Endothelial cell of umbilical vein (primary cell): ENCODE data around the gene BCAR1.

Experiments
- CTCF ChIP-seq, 2 donors: IDR thresholded peaks; 1 replicate in 1 of 2; 2 replicates in 1 of 2; pipeline ENCODE4 v1.5.1; 2011; ENCODE audit warnings: low read length in 2 of 2, mild to moderate bottlenecking in 2 of 2, moderate library complexity in 2 of 2, control low read depth in 1 of 2, inconsistent platforms in 1 of 2, low read depth in 1 of 2; ENCODE audit not compliant: insufficient read depth in 1 of 2; ENCODE audit errors: extremely low read depth in 1 of 2
- EZH2 ChIP-seq: IDR thresholded peaks from 2 replicates; pipeline ENCODE4 v1.6.1; 2012; ENCODE audit warnings: borderline replicate concordance, low read depth, mild to moderate bottlenecking, moderate library complexity, low read length, inconsistent platforms; ENCODE audit not compliant: severe bottlenecking
- GATA2 ChIP-seq: IDR thresholded peaks from 2 replicates; pipeline ENCODE4 v1.7.0; 2011; ENCODE audit warnings: low read depth, mild to moderate bottlenecking, moderate library complexity, mixed read lengths, low read length; ENCODE audit not compliant: insufficient read length, insufficient read depth
- MAX ChIP-seq: IDR thresholded peaks from 2 replicates; pipeline ENCODE4 v1.6.1; 2011; ENCODE audit not compliant: insufficient read depth, insufficient read length
- POLR2A ChIP-seq: IDR thresholded peaks from 2 replicates; pipeline ENCODE4 v1.6.1; 2012; ENCODE audit warnings: low read depth, mild to moderate bottlenecking, control low read depth, low read length
- POLR2AphosphoS5 ChIP-seq: IDR thresholded peaks from 2 replicates; pipeline ENCODE4 v1.6.1; 2012; ENCODE audit warnings: low read depth, mild to moderate bottlenecking, control low read depth, low read length, moderate library complexity; ENCODE audit not compliant: insufficient read depth

DNA sequence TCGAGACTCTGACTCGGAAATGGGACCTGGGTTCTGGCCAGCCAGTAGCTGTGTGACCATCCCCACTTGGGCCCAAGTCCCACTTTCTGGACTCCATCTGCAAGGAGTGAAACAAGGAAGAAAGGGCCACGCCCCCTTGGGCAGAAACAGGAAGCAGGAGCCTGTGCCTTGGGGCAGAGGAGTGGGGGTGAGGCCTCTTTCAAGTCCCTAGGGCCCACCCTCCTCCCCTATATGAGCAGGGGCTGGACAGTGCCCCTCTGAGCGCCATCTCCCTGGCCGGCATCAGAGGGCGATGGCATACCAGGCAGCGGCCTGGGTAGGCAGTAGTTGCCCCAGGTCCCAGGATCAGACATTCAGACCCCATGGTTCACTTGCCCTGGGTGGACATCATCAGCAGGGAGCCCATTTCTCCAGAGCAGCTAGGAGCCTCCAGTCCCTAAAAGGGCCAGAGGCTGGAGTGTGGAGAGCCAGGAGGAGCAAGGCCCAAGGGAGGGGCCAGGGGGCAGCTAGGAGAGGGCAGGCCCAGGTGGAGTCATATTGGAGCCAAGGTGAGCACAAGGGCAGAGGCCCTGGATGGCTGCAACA, 7.1 kb downstream of the BCAR1 start:
- TF ChIP-seq CTCF (IDR thresholded peaks at IDR 0.05; ENCODE audit: extremely low read depth in 1 of 2, insufficient read depth in 1 of 2, low read depth in 1 of 2, low read length in 2 of 2) (peak in 1 of 2 donors; percentile 9), EZH2 (no peak), POLR2AphosphoS5 (peak; percentile 38), MAX (no peak), POLR2A (peak; percentile 41), GATA2 (no peak)
